DOHH2 (cell line): ENCODE results near the gene CCDC85A.

ENCODE experiments used
- H3F3A ChIP-seq: fragments of 200-600 bp; sonication (generic), shearing (Covaris generic); 2 replicates; pipeline ENCODE4 v1.6.0; 2016; ENCODE audit warnings: antibody characterized with exemption, mild to moderate bottlenecking; ENCODE audit not compliant: control insufficient read depth, insufficient read depth
- H3K27ac ChIP-seq: fragments of 200-600 bp; sonication (generic); 2 replicates; pipeline ENCODE4 v1.5.1; 2014; ENCODE audit warnings: low read depth, mild to moderate bottlenecking, low read length, moderate library complexity
- H3K27me3 ChIP-seq: fragments of 200-600 bp; sonication (generic); 2 replicates; pipeline ENCODE4 v1.6.1; 2014; ENCODE audit warnings: mild to moderate bottlenecking, low read length, mixed read lengths; ENCODE audit not compliant: control insufficient read depth
- H3K36me3 ChIP-seq: fragments of 200-600 bp; sonication (generic); 2 replicates; pipeline ENCODE4 v1.6.1; 2014; ENCODE audit warnings: mild to moderate bottlenecking, low read length, moderate library complexity, mixed read lengths; ENCODE audit not compliant: control insufficient read depth
- H3K4me1 ChIP-seq: fragments of 200-600 bp; sonication (generic); 2 replicates; pipeline ENCODE4 v1.6.1; 2014; ENCODE audit warnings: mild to moderate bottlenecking, low read length, mixed read lengths; ENCODE audit not compliant: control insufficient read depth
- H3K4me2 ChIP-seq: fragments of 200-600 bp; sonication (generic); 2 replicates; pipeline ENCODE4 v1.6.0; 2014; ENCODE audit warnings: mild to moderate bottlenecking, low read length, moderate library complexity
- H3K4me3 ChIP-seq: fragments of 200-600 bp; sonication (generic); 2 replicates; pipeline ENCODE4 v1.5.1; 2014; ENCODE audit warnings: mild to moderate bottlenecking, low read length, mixed read lengths
- H3K79me2 ChIP-seq: fragments of 200-600 bp; sonication (generic); 2 replicates; pipeline ENCODE4 v1.6.1; 2014; ENCODE audit warnings: mild to moderate bottlenecking, low read length, mixed read lengths; ENCODE audit not compliant: control insufficient read depth
- H3K9me2 ChIP-seq: fragments of 200-600 bp; sonication (generic); replicated peaks from 2 replicates; pipeline ENCODE4 v1.6.1; 2014; ENCODE audit warnings: mild to moderate bottlenecking, low read length, mixed read lengths; ENCODE audit not compliant: control insufficient read depth
- H3K9me3 ChIP-seq: fragments of 200-600 bp; sonication (generic); 2 replicates; pipeline ENCODE4 v1.6.1; 2014; ENCODE audit warnings: antibody characterized with exemption, low read length, mixed read lengths; ENCODE audit not compliant: control insufficient read depth, insufficient read depth
- H4K20me1 ChIP-seq: fragments of 200-600 bp; sonication (generic); 2 replicates; pipeline ENCODE4 v1.6.0; 2014; ENCODE audit warnings: low read depth, mild to moderate bottlenecking, antibody characterized with exemption, low read length, moderate library complexity; ENCODE audit not compliant: control insufficient read depth, insufficient read depth
- EZH2phosphoT487 ChIP-seq: fragments of 200-600 bp; sonication (generic); IDR thresholded peaks from 2 replicates; pipeline ENCODE4 v1.6.1; 2017; ENCODE audit warnings: borderline replicate concordance, mild to moderate bottlenecking, antibody characterized with exemption, low read length, moderate library complexity, mixed read lengths
- TF ChIP-seq, protein P1 (sequence below): fragments of 200-600 bp; sonication (generic); IDR thresholded peaks from one replicate; pipeline ENCODE4 v1.5.1; 2014; ENCODE audit warnings: antibody characterized with exemption, mild to moderate bottlenecking, low read depth, low read length; ENCODE audit not compliant: poor library complexity, severe bottlenecking

Gene CCDC85A

GRCh38 chr2:56222481-56222880, 38.7 kb downstream of the CCDC85A start:
- no peak overlapping the region for H3K4me3 ChIP-seq
- no peaks in the 10 kb centered on the region for H3K9me3 ChIP-seq
- no peaks in the 10 kb centered on the region for H3K27me3 ChIP-seq
- no peaks in the 10 kb centered on the region for H3K79me2 ChIP-seq
- TF ChIP-seq, protein P1, sequence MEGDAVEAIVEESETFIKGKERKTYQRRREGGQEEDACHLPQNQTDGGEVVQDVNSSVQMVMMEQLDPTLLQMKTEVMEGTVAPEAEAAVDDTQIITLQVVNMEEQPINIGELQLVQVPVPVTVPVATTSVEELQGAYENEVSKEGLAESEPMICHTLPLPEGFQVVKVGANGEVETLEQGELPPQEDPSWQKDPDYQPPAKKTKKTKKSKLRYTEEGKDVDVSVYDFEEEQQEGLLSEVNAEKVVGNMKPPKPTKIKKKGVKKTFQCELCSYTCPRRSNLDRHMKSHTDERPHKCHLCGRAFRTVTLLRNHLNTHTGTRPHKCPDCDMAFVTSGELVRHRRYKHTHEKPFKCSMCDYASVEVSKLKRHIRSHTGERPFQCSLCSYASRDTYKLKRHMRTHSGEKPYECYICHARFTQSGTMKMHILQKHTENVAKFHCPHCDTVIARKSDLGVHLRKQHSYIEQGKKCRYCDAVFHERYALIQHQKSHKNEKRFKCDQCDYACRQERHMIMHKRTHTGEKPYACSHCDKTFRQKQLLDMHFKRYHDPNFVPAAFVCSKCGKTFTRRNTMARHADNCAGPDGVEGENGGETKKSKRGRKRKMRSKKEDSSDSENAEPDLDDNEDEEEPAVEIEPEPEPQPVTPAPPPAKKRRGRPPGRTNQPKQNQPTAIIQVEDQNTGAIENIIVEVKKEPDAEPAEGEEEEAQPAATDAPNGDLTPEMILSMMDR, result no peak
- TF ChIP-seq EZH2phosphoT487, result no peak
- H3K36me3 ChIP-seq, result no peaks in the 10 kb centered on the region
- H3K4me2 ChIP-seq, result no peak overlapping the region
- H3K9me2 ChIP-seq, result no peaks in the 10 kb centered on the region
- H3K4me1 ChIP-seq, result peaks cover 35% of the 10 kb centered on the region
- H3F3A ChIP-seq, result no peaks in the 10 kb centered on the region
- no peak overlapping the region for H3K27ac ChIP-seq
- H4K20me1 ChIP-seq, result no peaks in the 10 kb centered on the region

DNA sequence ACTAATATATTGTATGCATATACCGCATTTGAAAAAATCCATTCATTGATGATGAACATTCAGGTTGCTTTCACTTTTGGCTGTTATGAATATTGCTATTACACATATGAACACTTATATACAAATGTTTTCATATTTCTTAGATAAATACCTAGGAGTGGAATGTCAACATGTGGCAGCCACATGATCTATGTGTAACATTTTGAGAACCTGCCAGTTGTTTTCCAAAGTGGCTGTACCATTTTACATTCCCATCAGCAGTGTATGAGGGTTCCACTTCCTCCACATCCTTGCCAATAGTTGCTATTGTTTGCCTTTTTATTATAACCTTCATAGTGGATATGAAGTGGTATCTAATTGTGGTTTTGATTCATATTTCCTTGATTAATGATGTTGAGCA, 40.5 kb downstream of the CCDC85A start:
- no peak overlapping the region for H3K4me3 ChIP-seq
- H3K79me2 ChIP-seq, result no peaks in the 10 kb centered on the region
- H3K4me2 ChIP-seq, result no peak overlapping the region

DNA sequence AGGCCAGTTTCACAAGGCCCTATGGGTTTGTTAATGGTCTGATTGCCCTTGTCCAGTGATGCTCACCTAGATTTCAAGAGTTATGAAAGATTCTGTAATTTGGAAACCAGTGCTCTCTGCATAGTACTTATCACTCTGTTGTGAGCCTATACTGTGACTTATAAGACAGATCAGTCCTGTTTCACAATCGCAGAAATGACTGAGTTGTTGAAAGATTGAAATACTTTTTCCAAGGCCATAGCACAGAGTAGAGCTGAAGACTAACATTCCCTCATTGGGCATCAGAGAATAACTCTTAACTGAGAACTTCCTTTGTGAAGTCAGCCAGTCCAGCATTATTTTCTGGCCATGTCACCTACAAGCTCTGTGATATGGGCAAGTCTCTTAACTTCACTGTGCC, 44.0 kb downstream of the CCDC85A start:
- H4K20me1 ChIP-seq, result no peaks in the 10 kb centered on the region
- TF ChIP-seq EZH2phosphoT487, result no peak
- TF ChIP-seq, protein P1, result no peak
- peaks cover 7% of the 10 kb centered on the region; the same call in 1 of the 2 replicates for H3K4me1 ChIP-seq
- no peaks in the 10 kb centered on the region for H3K36me3 ChIP-seq
- H3K79me2 ChIP-seq, result no peaks in the 10 kb centered on the region
- no peak overlapping the region for H3K27ac ChIP-seq
- no peaks in the 10 kb centered on the region for H3K9me3 ChIP-seq
- H3K9me2 ChIP-seq, result no peaks in the 10 kb centered on the region
- no peaks in the 10 kb centered on the region for H3F3A ChIP-seq
- no peaks in the 10 kb centered on the region for H3K27me3 ChIP-seq
- H3K4me3 ChIP-seq, result no peak overlapping the region
- H3K4me2 ChIP-seq, result no peak overlapping the region

More for the DNA sequence above, 40.5 kb downstream of the CCDC85A start:
- TF ChIP-seq EZH2phosphoT487, result no peak
- TF ChIP-seq, protein P1, result no peak
- no peaks in the 10 kb centered on the region for H3K9me2 ChIP-seq
- no peaks in the 10 kb centered on the region for H3K27me3 ChIP-seq
- H3K36me3 ChIP-seq, result no peaks in the 10 kb centered on the region
- peaks cover 18% of the 10 kb centered on the region for H3K4me1 ChIP-seq
- no peak overlapping the region for H3K27ac ChIP-seq
- H4K20me1 ChIP-seq, result no peaks in the 10 kb centered on the region
- H3F3A ChIP-seq, result no peaks in the 10 kb centered on the region
- H3K9me3 ChIP-seq, result no peaks in the 10 kb centered on the region
